ENCODE measurements around the gene GUCY1B1. TPM values are rescaled to one million over a fixed set of nuclear protein-coding genes. Genes with fewer than 3 reads are reported as not detected.

Gene GUCY1B1
- total and polyA plus RNA-seq, 9 of the 15 experiments (the other 6 are each of a cell fraction or from before 2014, with no cell fraction given): not detected

- in situ Hi-C loops (cut with MboI): no loop called here
- FAIRE-seq (no peak), ATAC-seq (no peak), DNase-seq (ENCODE audit: extremely low read depth in 1 of 4, low spot score in 3 of 4) (no peak)
- CTCF ChIA-PET (ENCODE audit: low intra/inter-chr PET ratio): no interaction called here
- H3K9me1 ChIP-seq (ENCODE audit: control insufficient read depth, insufficient read depth, low read length): no peaks in the 10 kb centered on the region
- POLR2A ChIA-PET: no interaction called here
- no peaks in the 10 kb centered on the region for H4K20me1 ChIP-seq (replicated peaks; ENCODE audit: control insufficient read depth, insufficient read depth, low read length)
- H3K27me3 ChIP-seq (ENCODE audit: control insufficient read depth in 2 of 2, insufficient read depth in 2 of 2, low read length in 2 of 2): no peaks in the 10 kb centered on the region
- H3K4me1 ChIP-seq (replicated peaks in 1 of 2; ENCODE audit: control insufficient read depth in 2 of 2, insufficient read depth in 2 of 2, low read length in 2 of 2): no peaks in the 10 kb centered on the region
- H3K4me3 ChIP-seq: no peak overlapping the region
- no peak for TF ChIP-seq STAT6 (CRISPR knock-in tag; IDR thresholded peaks at IDR 0.05)
- TF ChIP-seq, protein P1, sequence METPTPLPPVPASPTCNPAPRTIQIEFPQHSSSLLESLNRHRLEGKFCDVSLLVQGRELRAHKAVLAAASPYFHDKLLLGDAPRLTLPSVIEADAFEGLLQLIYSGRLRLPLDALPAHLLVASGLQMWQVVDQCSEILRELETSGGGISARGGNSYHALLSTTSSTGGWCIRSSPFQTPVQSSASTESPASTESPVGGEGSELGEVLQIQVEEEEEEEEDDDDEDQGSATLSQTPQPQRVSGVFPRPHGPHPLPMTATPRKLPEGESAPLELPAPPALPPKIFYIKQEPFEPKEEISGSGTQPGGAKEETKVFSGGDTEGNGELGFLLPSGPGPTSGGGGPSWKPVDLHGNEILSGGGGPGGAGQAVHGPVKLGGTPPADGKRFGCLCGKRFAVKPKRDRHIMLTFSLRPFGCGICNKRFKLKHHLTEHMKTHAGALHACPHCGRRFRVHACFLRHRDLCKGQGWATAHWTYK (CRISPR knock-in tag; IDR thresholded peaks at IDR 0.05): no peak
- TF ChIP-seq, protein P2, sequence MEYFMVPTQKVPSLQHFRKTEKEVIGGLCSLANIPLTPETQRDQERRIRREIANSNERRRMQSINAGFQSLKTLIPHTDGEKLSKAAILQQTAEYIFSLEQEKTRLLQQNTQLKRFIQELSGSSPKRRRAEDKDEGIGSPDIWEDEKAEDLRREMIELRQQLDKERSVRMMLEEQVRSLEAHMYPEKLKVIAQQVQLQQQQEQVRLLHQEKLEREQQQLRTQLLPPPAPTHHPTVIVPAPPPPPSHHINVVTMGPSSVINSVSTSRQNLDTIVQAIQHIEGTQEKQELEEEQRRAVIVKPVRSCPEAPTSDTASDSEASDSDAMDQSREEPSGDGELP (CRISPR knock-in tag; IDR thresholded peaks at IDR 0.05; ENCODE audit: borderline replicate concordance): no peak
- TF ChIP-seq SMARCC2 (IDR thresholded peaks at IDR 0.05; ENCODE audit: low read depth): no peak
- TF ChIP-seq MXI1 (IDR thresholded peaks at IDR 0.05; ENCODE audit: low read depth, low read length): no peak
- TF ChIP-seq KHSRP (IDR thresholded peaks at IDR 0.05): no peak
- TF ChIP-seq ZNF507 (tag; conservative IDR thresholded peaks at IDR 0.05): no peak
- TF ChIP-seq, protein P3, sequence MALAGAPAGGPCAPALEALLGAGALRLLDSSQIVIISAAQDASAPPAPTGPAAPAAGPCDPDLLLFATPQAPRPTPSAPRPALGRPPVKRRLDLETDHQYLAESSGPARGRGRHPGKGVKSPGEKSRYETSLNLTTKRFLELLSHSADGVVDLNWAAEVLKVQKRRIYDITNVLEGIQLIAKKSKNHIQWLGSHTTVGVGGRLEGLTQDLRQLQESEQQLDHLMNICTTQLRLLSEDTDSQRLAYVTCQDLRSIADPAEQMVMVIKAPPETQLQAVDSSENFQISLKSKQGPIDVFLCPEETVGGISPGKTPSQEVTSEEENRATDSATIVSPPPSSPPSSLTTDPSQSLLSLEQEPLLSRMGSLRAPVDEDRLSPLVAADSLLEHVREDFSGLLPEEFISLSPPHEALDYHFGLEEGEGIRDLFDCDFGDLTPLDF (CRISPR knock-in tag; IDR thresholded peaks at IDR 0.05): no peak
- TF ChIP-seq BDP1 (IDR thresholded peaks at IDR 0.05; ENCODE audit: insufficient read depth, insufficient read length): no peak
- no peak for TF ChIP-seq SAFB (IDR thresholded peaks at IDR 0.05; ENCODE audit: borderline replicate concordance, low read depth, low read length)
- TF ChIP-seq SAP30 (IDR thresholded peaks at IDR 0.05; ENCODE audit: borderline replicate concordance, insufficient read depth, low read depth, low read length, poor library complexity, severe bottlenecking): no peak
- TF ChIP-seq, protein P4, sequence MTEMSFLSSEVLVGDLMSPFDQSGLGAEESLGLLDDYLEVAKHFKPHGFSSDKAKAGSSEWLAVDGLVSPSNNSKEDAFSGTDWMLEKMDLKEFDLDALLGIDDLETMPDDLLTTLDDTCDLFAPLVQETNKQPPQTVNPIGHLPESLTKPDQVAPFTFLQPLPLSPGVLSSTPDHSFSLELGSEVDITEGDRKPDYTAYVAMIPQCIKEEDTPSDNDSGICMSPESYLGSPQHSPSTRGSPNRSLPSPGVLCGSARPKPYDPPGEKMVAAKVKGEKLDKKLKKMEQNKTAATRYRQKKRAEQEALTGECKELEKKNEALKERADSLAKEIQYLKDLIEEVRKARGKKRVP (CRISPR knock-in tag; IDR thresholded peaks at IDR 0.05): no peak
- H3K9me3 ChIP-seq (replicated peaks; ENCODE audit: control insufficient read depth, insufficient read depth, low read depth, low read length): no peaks in the 10 kb centered on the region
- no peak overlapping the region for H3K4me2 ChIP-seq (ENCODE audit: insufficient read depth, low read length)
- BruUV-seq (replicated peaks): no TSS peak
- no peak overlapping the region for H2AFZ ChIP-seq (ENCODE audit: low read depth, low read length)
- intact Hi-C loops (cut with micrococcal nuclease): no loop called here
- no peak overlapping the region for H3K27ac ChIP-seq (ENCODE audit: extremely low read depth, low read depth, low read length)
- H3K9ac ChIP-seq (ENCODE audit: insufficient read depth in 1 of 2, low read depth in 2 of 2, low read length in 2 of 2): no peak overlapping the region
- no peaks in the 10 kb centered on the region for H3K36me3 ChIP-seq (ENCODE audit: control insufficient read depth, insufficient read depth, low read length)
- 0% methylated on average over 1 of the region's 1 CpG for WGBS (ENCODE audit: insufficient coverage, low coverage, missing lambda C conversion rate)
- no peaks in the 10 kb centered on the region for H3K79me2 ChIP-seq (ENCODE audit: control insufficient read depth, insufficient read depth, low read length)
Observed at GRCh38 chr4:155794589-155795236, 35.9 kb downstream of the GUCY1B1 start.
